Upper lobe of left lung (tissue), 4 donors: ENCODE results near the gene VWA8.
A peak's percentile ranks its signal among the peaks of the same experiment; 100 is the strongest.

Experiments
- CTCF ChIP-seq, 6 experiments: fragments of 450-650 bp in 4 of 6; fragments of 200-600 bp in 2 of 6; sonication (generic) in 2 of 6; IDR thresholded peaks; one replicate each; pipeline ENCODE4 v1.5.1; 2016 to 2019; ENCODE audit warnings: antibody characterized with exemption in 6 of 6
- EP300 ChIP-seq, 4 donors: sonication (generic); formaldehyde crosslinking; IDR thresholded peaks; one replicate each; pipeline ENCODE4 v1.5.1; 2017; ENCODE audit warnings: antibody characterized with exemption in 4 of 4, control low read depth in 2 of 4
- POLR2A ChIP-seq, 4 donors: fragments of 450-650 bp; IDR thresholded peaks; one replicate each; pipeline ENCODE4 v1.5.1; 2016 to 2017; ENCODE audit warnings: antibody characterized with exemption in 4 of 4, mild to moderate bottlenecking in 2 of 4
- POLR2AphosphoS5 ChIP-seq, 2 donors: sonication (generic); formaldehyde crosslinking; IDR thresholded peaks; one replicate each; pipeline ENCODE4 v1.5.1; 2017; ENCODE audit warnings: antibody characterized with exemption in 2 of 2

GRCh38 chr13:41610404-41610803 lies 350.5 kb downstream of the VWA8 start:
- TF ChIP-seq CTCF (IDR thresholded peaks at IDR 0.05) (no peak), EP300 (IDR thresholded peaks at IDR 0.05) (peak; percentile 66 to 97 (median 85)), POLR2A (IDR thresholded peaks at IDR 0.05) (no peak), POLR2AphosphoS5 (IDR thresholded peaks at IDR 0.05) (peak; percentile 79 to 84)
